HG03571 (cell line): ENCODE measurements around the gene PRKCH.
"Not testable (repeated sequence)": the region's sequence is repeated elsewhere in the genome, so short reads cannot be mapped to it uniquely, and the experiment has no call there.

ENCODE experiments used
- ATAC-seq: cut with Tn5 transposase; IDR thresholded peaks from one replicate; pipeline ENCODE4 v1.9.1; 2021; ENCODE audit not compliant: unreplicated experiment

PRKCH gene

GRCh38 chr14:61451891-61452400 lies 130.6 kb downstream of the PRKCH start:
- no peak for ATAC-seq

- ATAC-seq = no peak
Measured at GRCh38 chr14:61452452-61452851, 131.1 kb downstream of the PRKCH start.

- no peak for ATAC-seq
Measured at GRCh38 chr14:61453103-61453767, 131.9 kb downstream of the PRKCH start.

GRCh38 chr14:61454545-61454944 lies 133.2 kb downstream of the PRKCH start:
- no peak for ATAC-seq

GRCh38 chr14:61455351-61455750 lies 134.0 kb downstream of the PRKCH start:
- ATAC-seq = no peak

GRCh38 chr14:61456720-61457119 lies 135.3 kb downstream of the PRKCH start:
- no peak for ATAC-seq

GRCh38 chr14:61458766-61459165 lies 137.4 kb downstream of the PRKCH start:
- no peak for ATAC-seq

- no peak for ATAC-seq
Measured at GRCh38 chr14:61459229-61459628, 137.8 kb downstream of the PRKCH start.

- ATAC-seq = no peak
Measured at GRCh38 chr14:61460063-61460462, 138.7 kb downstream of the PRKCH start.

GRCh38 chr14:61460718-61461611 lies 139.6 kb downstream of the PRKCH start:
- ATAC-seq = no peak

- ATAC-seq = no peak
Measured at GRCh38 chr14:61461808-61462275, 140.5 kb downstream of the PRKCH start.

- no peak for ATAC-seq
Measured at GRCh38 chr14:61462566-61463193, 141.3 kb downstream of the PRKCH start.

- ATAC-seq = no peak
Measured at GRCh38 chr14:61463664-61464285, 142.4 kb downstream of the PRKCH start.

- not testable (repeated sequence) for ATAC-seq
Measured at GRCh38 chr14:61464539-61465320, 143.4 kb downstream of the PRKCH start.

- no peak for ATAC-seq
Measured at GRCh38 chr14:61466249-61466904, 145.0 kb downstream of the PRKCH start.

GRCh38 chr14:61466905-61467280 lies 145.5 kb downstream of the PRKCH start:
- ATAC-seq = no peak

- no peak for ATAC-seq
Measured at GRCh38 chr14:61467296-61467695, 145.9 kb downstream of the PRKCH start.

GRCh38 chr14:61468063-61468825 lies 146.9 kb downstream of the PRKCH start:
- ATAC-seq = no peak

- ATAC-seq = no peak
Measured at GRCh38 chr14:61469781-61470180, 148.4 kb downstream of the PRKCH start.
